GM13976 (cell line): ENCODE data around the gene TJP3.

Source experiments
- DNase-seq: peaks from one replicate; pipeline ENCODE4 v3.0.0; 2012; ENCODE audit warnings: low spot score
- CTCF ChIP-seq: IDR thresholded peaks from 2 replicates; pipeline ENCODE4 v1.5.1; 2012; ENCODE audit warnings: borderline replicate concordance, mild to moderate bottlenecking; ENCODE audit not compliant: insufficient read depth; ENCODE audit errors: extremely low read depth, missing control alignments, control extremely low read depth
- in situ Hi-C: fragments of 300-500 bp; cut with MboI; formaldehyde crosslinking; loops from one replicate; pipeline ENCODE4 v1.12.0; 2022; ENCODE audit warnings: low sequenced_read_pairs, mixed read lengths, inconsistent platforms; ENCODE audit not compliant: unreplicated experiment

The TJP3 gene

DNA sequence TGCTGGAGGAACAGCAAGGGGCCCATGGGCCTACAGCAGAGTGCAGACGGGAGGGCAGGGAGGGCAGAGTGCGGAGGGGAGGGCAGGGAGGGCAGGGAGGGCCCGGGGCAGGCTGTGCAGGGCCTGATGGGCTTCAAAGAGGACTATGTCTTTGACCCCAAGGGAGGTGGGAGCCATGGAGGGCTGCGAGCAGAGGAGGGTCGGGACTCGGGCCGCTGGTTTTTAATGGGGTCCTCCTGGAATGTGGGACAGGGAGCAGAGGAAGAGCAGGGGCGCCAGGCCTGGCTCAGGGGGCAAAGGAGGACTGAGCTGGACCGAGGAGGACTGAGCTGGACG is 11.6 kb upstream of the TJP3 start:
- DNase-seq = no peak
- in situ Hi-C loops = no loop called here
- no peak for TF ChIP-seq CTCF

DNA sequence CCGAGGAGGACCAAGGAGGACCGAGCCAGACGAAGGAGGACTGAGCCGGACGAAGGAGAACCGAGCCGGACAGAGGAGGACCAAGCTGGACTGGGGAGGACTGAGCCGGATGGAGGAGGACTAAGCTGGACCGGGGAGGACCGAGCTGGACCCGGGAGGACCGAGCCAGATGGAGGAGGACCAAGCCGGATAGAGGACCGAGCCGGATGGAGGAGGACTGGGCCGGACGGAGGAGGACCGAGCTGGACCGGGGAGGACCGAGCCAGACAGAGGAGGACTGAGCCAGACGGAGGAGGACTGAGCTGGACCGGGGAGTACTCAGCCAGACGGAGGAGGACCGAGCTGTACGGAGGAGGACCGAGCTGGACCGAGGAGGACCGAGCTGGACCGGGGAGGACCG is 11.1 kb upstream of the TJP3 start:
- no peak for TF ChIP-seq CTCF
- in situ Hi-C loops = no loop called here
- DNase-seq = no peak

DNA sequence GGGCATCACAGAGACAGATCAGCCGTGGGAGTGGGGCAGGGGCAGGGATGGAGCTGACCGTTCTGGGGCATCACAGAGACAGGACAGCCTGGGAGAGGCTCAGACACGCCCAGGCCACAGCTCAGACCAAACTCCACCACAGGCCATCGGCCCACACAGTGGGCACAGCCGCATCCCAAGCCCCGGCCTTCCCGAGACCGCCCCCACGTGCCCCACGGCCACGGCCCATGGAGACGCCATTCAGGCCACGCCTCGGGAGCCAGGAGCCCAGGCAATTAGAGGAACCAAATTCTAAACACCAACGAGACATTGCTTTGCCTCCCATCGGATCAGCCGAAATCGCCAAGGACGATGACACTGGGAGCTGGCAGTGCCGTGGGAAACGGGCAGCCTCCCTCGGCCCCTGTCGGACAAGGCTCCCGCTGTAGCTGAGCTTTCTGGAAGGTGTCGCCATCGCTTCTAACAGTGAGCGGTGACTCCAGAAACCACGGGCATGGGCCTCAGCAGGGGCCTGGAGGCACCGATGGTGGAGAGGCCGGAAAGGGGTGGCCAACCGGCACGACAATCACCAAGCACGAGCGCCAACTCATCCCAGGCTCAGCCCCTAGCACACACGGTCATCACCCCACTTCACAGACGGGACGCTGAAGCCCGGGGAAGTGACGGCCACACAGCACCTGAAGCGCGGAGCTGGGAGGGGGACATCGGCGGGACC is 10.4 kb upstream of the TJP3 start:
- no peak for DNase-seq
- in situ Hi-C loops = no loop called here
- TF ChIP-seq CTCF = no peak

- in situ Hi-C loops = no loop called here
- no peak for DNase-seq
- no peak for TF ChIP-seq CTCF
These were observed 9.7 kb upstream of the TJP3 start for GRCh38 chr19:3698386-3698950.

DNA sequence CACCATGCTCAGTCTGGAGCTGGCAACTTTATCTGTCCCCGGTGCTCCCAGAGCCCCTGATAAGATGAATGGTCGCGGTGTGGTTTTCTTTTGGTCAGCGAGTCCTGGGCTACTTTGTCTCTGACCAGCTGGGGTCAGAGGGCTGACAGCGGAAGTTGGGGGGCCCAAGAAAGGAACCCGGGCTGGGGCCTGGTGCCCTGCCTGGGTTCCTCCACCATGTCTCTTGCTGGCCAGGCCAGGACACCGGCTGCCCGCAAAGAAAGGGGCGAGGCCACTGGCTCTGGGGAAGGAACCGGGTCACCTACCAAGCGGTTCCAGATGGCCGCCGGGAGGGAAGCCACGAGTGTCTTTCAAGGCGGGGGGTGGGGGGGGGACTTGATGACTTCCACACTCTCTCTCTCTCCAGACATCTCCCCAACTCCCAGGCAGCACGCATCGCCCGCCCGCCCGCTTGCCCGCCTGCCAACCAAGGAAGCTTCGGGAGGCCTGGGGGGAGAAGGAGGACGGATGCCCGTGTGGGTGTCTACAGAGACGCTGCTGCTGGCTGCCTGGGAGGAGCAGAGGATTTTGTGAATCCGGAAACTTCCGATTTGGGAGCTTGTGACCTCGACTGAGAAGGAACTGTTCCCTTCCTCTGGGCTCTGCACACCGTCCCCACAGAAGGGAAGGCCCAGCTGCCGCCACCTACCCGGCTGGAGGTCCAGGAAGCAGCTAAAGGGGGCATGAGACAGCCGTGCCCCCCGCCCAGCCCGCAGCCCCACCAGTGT is 9.0 kb upstream of the TJP3 start:
- peak; percentile 68 for DNase-seq
- no peak for TF ChIP-seq CTCF
- in situ Hi-C loops = no loop called here

DNA sequence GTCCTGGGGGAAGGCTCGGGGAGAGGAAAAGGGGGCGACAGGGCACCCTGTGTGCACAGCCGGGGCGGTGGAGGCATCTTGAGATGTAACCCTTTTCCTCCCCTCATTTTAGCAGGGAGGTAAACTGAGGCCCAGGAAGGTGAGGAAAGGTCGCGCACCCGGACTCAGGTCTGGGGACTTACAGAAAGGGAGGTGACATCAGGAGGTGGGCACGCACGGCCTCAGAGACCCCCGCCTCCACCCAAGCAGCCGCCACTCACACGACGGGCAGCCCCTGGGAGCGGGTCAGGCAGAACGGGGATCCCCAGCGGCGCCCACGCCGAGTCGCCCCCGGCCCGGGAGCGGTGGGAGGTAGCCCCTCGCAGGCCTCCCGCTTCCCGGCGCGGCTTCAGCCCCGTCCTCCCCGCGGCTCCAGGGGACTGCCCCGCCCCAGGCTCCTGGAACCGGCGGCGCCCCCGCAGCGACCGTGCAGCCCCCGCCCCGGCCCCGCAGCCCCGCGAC is 8.4 kb upstream of the TJP3 start:
- DNase-seq = no peak
- in situ Hi-C loops = loop anchor here (10.0 kb wide), 1 partner anchor 45 kb away; no protein-coding TSS in a partner anchor
- no peak for TF ChIP-seq CTCF
